ENCODE measurements around the gene SMG7.
A peak's percentile ranks its signal among the peaks of the same experiment; 100 is the strongest.
"Not testable (repeated sequence)": the region's sequence is repeated elsewhere in the genome, so short reads cannot be mapped to it uniquely, and the experiment has no call there.

SMG7 gene

DNA sequence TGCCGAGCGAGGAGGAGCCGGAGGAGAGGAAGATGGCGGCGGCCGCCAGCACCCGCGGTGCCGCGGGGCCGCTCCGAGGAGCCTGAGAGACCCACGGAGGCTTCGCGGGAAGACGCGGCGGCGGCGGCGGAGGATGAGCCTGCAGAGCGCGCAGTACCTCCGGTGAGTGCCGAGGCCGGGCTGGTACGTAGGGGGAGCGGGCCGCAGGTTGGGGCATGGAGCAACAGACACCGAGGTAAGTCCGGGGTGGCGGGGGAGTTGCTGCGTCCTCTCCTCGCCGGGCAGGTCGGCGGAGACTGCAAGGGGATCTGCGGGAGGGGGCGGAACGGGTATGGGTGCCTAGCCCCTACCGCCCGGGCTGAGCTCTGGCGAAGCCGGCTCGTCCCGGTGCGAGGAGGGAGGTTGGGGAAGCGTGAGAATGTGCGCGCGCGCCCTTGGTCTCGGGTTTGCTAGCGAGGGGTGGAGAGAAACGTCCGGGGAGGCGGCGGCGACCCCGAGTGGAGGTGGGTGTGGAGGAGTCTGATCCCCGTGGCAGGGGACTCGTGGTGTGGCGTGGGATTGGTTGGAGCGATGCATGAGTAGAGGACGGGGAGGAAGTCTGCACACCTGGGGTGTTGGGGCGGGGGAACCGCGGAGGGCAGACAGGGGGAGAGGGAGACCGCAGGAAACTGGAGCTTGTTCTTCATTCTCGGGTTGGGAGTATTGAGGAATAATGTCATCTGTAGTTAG is at the start of gene SMG7:
Gene SMG7, plus strand, starts transcription at position 12 of the 729 bp plus-strand sequence. Its CDS starts 122 bp downstream, at position 134.
- DNase-seq (ENCODE audit: low read depth in 1 of 2, low spot score in 1 of 2), result peak; percentile 21 to 35

DNA sequence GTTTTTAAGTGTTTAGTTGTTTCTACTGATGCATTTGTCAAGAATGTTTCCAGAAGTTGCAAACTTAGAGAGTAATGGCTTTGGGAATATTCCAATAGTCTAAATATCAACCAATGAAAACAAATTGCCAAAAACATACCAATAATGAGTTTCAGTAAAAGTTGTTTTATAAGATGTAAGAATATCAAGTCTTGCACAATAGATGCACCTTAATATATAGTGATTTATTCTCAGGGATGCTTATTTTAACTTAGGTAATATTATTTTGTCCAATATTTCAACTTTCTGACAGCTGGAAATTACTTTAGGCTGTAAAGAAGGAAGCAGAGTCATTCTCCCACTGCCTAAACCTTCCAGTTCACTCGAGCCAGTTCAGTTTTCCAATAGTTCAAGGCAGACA is 48.8 kb upstream of the SMG7 start:
- no peak for DNase-seq (ENCODE audit: low read depth in 1 of 2, low spot score in 1 of 2)

DNA sequence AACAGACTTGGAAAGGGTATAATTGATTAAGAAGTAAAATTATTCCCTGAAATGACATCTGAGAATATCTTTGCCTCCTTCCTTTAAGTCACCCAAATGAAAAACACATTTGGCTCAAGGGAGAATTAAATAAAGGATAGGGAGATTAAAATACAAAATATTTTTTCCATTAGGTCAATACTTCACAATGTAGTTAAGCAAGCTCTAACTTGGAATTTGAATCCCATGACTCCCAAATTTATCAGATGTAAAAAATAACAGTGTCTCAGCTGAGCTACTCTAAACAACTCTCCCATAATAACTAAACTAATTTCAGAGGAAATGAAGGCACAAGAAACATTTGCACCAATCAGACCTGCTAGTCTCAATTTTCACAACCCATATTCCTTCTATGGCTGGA is 47.6 kb upstream of the SMG7 start:
- DNase-seq (ENCODE audit: low read depth in 1 of 2, low spot score in 1 of 2), result no peak

- not testable (repeated sequence) for DNase-seq (ENCODE audit: low read depth in 1 of 2, low spot score in 1 of 2)
Measured at GRCh38 chr1:183427591-183427990, 44.7 kb upstream of the SMG7 start.

DNA sequence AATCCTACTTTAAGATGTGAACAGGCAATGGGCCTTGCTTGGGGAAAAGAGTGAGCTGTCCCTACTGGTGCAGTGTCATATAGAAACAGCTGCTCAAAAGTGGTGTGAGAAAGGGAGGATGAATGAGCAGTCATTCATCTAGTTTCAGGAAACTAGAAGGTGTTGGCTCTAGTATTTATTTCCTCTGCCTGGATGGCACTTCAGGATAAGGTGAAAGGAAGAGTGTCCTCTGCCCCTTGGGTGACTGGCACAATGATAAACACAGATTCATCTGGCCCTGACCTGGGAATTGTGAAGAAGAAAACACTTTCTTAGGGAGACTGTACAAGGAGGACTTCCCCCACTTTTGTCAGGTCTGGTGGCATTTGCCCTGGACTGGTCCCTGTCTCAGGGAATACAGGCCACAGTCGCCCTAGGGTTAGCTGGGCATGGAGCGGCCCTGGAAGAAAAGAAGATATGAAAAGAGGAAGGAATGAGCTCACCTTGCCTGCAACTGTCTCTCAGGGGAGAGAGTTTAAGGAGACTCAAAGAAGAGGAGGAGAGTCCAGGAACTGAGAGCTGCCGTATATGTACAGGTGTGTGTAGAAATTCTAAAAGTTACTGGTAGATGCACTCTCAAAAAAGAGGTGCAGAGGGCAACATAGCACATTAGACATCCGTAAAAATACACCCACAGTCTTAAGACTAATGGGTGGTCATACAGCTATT is 40.3 kb upstream of the SMG7 start:
- DNase-seq (ENCODE audit: low read depth in 1 of 2, low spot score in 1 of 2), result no peak

GRCh38 chr1:183432548-183432875 is 39.8 kb upstream of the SMG7 start:
- no peak for DNase-seq (ENCODE audit: low read depth in 1 of 2, low spot score in 1 of 2)

- no peak for DNase-seq (ENCODE audit: low read depth in 1 of 2, low spot score in 1 of 2)
Measured at GRCh38 chr1:183433703-183434102, 38.6 kb upstream of the SMG7 start.

DNA sequence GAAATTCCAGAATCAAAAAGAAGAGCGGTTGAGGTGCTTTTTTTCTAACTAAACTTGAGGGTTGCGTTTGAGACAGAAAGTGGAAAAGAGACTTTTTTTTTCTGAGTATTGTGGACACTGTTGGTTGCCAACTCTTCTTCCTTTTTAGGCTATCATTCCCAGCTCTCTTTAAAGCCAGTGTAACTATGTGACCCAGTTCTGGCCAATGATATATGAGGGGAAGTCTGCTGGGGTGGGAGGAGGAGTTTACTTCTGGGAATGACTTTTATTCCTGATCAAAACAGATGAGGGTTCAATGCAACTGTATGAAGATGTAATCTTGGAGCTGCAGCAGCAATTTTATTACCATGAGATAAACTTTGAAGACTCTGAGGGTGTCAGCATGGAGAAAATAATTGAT is 36.8 kb upstream of the SMG7 start:
- no peak for DNase-seq (ENCODE audit: low read depth in 1 of 2, low spot score in 1 of 2)

DNA sequence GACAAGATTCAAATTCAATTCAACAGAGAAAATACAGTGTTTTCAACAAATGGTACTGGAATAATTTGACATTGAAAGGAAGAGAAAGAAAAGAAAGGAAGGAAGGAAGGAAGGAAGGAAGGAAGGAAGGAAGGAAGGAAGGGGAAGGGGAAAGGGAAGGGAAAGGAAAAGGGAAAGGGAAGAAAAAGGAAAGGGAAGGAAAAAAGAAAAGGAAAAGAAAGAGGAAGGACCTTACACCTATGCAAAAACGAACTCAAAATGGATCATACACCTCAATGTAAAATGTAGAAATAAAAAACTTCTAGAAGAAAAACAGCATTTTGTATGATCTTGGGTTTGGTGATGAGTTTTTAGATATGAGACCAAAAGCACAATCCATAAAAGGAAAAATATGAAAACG is 34.2 kb upstream of the SMG7 start:
- no peak for DNase-seq (ENCODE audit: low read depth in 1 of 2, low spot score in 1 of 2)

GRCh38 chr1:183443011-183443410 is 29.3 kb upstream of the SMG7 start:
- DNase-seq (ENCODE audit: low read depth in 1 of 2, low spot score in 1 of 2), result no peak

- DNase-seq (ENCODE audit: low read depth in 1 of 2, low spot score in 1 of 2), result no peak
Measured at GRCh38 chr1:183443466-183443865, 28.8 kb upstream of the SMG7 start.

GRCh38 chr1:183444243-183444642 is 28.1 kb upstream of the SMG7 start:
- DNase-seq (ENCODE audit: low read depth in 1 of 2, low spot score in 1 of 2), result no peak

DNA sequence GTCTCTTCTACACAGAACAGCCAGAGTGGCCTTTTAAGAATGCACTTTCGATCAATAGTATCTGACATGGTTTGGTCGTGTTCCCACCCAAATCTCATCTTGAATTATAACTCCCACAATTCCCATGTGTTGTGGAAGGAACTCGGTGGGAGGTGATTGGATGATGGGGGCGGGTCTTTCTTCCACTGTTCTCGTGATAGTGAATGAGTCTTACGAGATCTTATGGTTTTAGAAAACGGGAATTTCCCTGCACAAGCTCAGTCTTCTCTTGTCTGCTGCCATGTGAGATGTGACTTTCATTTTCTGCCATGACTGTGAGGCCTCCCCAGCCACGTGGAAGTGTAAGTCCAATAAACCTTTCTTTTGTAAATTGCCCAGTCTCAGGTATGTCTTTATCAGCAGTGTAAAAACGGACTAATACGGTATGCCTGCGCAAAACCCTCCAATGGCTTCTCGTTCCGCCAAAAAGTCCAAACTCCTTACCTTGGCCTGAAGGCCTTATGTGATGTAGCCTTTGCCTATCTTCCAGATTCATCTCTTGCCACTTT is 23.0 kb upstream of the SMG7 start:
- no peak for DNase-seq (ENCODE audit: low read depth in 1 of 2, low spot score in 1 of 2)

DNA sequence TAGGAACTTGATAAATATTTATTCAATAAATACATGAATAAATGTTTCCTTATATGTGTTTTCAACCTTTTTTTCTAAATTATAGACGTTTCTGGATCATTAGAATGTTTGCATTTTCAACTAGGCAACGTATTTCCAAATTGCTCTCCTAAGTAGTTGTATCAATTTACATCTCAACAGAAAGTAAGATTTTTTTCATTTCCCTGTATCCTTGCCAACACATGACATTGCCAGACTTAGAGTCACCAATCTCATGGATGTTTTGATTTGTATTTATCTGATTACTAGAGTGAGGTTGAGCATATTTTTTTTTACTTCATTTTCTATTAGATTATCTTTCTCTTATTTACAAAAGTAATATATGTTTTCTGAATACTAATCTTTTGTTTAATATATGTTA is 22.2 kb upstream of the SMG7 start:
- DNase-seq (ENCODE audit: low read depth in 1 of 2, low spot score in 1 of 2), result no peak

- no peak for DNase-seq (ENCODE audit: low read depth in 1 of 2, low spot score in 1 of 2)
Measured at GRCh38 chr1:183454377-183454776, 17.9 kb upstream of the SMG7 start.

DNA sequence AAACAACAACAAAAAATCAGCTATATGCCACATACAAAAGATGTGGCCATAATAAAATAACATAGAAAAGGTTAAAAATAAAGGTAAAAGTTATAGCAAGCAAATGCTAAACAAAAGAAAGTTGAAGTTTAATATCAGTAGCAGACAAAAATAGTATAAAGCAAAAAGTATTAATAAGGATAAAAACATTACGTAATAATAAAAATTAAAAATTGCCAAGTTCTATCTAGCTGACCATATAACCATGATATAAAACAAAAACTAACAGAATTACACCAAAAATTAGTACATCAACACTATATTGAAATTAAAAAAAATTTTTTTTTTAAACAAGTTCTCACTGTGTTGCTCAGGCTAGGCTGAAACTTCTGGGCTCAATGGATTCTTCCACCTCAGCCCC is 15.5 kb upstream of the SMG7 start:
- no peak for DNase-seq (ENCODE audit: low read depth in 1 of 2, low spot score in 1 of 2)

DNA sequence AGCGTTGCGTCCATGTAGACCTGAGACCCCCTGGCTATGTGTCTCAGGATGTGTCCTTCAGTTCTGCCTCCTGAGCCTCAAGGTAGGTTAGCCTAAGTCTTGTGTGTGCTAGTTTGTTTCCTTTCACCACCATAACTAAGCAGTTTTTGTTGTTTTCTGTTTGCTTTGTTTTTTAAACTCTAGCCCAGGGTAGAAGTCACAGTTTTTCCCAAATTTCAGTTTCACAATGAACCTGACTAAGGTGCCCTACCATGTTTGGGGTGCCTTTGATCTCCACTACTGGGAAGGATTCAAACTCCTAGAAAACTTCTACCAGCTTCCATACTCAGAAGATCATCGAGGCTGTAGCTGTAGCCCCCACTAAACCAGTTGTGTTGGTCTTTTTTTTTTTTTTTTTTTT is 14.8 kb upstream of the SMG7 start:
- DNase-seq (ENCODE audit: low read depth in 1 of 2, low spot score in 1 of 2), result no peak

DNA sequence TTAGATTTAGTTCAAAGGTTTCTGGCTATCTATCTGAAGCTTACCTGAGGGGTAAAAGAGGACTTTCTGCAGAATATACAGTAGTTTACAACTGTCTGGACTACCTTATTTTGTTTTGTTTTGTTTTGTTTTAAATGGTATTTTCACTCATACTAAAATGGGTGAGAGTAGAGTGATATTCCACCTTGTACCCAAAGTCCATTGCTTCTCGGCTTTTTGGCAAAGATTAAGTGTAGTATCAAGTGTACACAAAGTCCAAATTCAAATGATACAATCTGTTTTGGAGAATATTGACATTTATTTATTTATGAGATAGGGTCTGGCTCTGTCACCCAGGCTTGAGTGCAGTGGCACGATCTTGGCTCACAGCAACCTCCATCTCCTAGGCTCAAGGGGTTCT is 11.7 kb upstream of the SMG7 start:
- no peak for DNase-seq (ENCODE audit: low read depth in 1 of 2, low spot score in 1 of 2)

- DNase-seq (ENCODE audit: low read depth in 1 of 2, low spot score in 1 of 2), result no peak
Measured at GRCh38 chr1:183461350-183461749, 10.9 kb upstream of the SMG7 start.

- no peak for DNase-seq (ENCODE audit: low read depth in 1 of 2, low spot score in 1 of 2)
Measured at GRCh38 chr1:183463566-183463965, 8.7 kb upstream of the SMG7 start.

DNA sequence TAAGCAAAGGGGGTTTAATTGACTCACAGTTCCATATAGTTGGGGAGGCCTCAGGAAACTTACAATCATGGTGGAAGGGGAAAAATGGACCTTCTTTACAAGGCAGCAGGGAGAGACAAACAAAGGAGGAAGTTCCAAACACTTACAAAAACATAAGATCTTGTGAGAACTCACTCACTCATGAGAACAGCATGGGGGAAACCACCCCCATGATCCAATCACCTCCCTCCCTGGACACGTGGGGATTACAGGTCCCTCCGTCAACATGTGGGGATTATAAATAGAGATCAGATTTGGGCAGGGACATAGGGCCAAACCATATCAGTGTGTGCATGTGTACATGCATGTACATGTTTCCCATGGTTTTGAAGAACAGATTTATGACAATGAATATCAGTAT is 5.5 kb upstream of the SMG7 start:
- no peak for DNase-seq (ENCODE audit: low read depth in 1 of 2, low spot score in 1 of 2)

DNA sequence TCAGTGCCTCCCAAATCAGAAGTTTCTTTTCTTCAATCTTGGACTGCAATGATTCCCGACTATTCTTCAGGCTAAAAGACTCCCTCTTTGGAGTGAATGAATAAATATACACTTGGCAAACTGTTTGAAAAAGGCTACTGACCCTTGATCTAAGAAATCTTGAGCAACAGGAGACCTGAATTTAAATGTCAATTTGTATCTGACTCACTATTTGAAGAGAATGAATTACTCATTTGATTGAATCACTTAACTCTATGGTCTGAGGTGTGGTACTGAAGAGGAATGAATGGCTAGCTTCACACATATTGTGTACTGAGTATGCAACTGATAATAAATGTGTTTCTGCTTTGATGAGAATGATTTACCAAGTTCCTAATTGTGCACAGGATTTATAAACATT is 4.6 kb upstream of the SMG7 start:
- no peak for DNase-seq (ENCODE audit: low read depth in 1 of 2, low spot score in 1 of 2)

All from activated T-helper 1 cell treated with anti-CD3 and anti-CD28 coated beads, Interleukin-2, amount 50 U/mL, for 16 hours (primary cell).